ENCODE measurements around the gene KIAA1671. TPM values are rescaled to one million over a fixed set of nuclear protein-coding genes. Genes with fewer than 3 reads are reported as not detected.

The KIAA1671 gene
- total and polyA plus RNA-seq, 2 donors (not counting 1 experiment from before 2014, with no cell fraction given): 0.01 to 0.02 TPM

GRCh38 chr22:25149014-25149413, 196.5 kb downstream of the KIAA1671 start:
- POLR2A ChIA-PET: no interaction called here
- peaks cover 4% of the 10 kb centered on the region for H3K27me3 Mint-ChIP-seq
- Histone ChIP-seq H3K9ac (ENCODE audit: low read length) (no peak overlapping the region), H3K4me2 (replicated peaks; ENCODE audit: low read depth, low read length, poor library complexity, severe bottlenecking) (no peak overlapping the region), H3K27ac (ENCODE audit: low read length in 2 of 2) (no peak overlapping the region), H3K9me3 (ENCODE audit: control extremely low read depth in 1 of 3, control insufficient read depth in 2 of 3, insufficient read depth in 1 of 3, low read length in 2 of 3) (no peaks in the 10 kb centered on the region), H3K4me1 (ENCODE audit: control insufficient read depth in 2 of 2, insufficient read depth in 2 of 2, low read length in 2 of 2) (no peaks in the 10 kb centered on the region), H3K4me3 (ENCODE audit: control extremely low read depth in 1 of 5, extremely low read depth in 1 of 5, insufficient read depth in 1 of 5, low read depth in 2 of 5, low read length in 4 of 5) (no peak overlapping the region), H3K36me3 (replicated peaks in 1 of 2; ENCODE audit: control extremely low read depth in 1 of 2, control insufficient read depth in 1 of 2, extremely low read depth in 1 of 2, insufficient read depth in 2 of 2, low read length in 1 of 2) (no peaks in the 10 kb centered on the region), H2AFZ (ENCODE audit: insufficient read depth, low read depth, low read length, poor library complexity, severe bottlenecking) (no peak overlapping the region), H3K79me2 (ENCODE audit: control insufficient read depth, insufficient read depth, low read length) (no peaks in the 10 kb centered on the region), H4K20me1 (ENCODE audit: control insufficient read depth, insufficient read depth, low read length, poor library complexity, severe bottlenecking) (no peaks in the 10 kb centered on the region), H3K27me3 (replicated peaks in 1 of 4; ENCODE audit: control extremely low read depth in 1 of 4, control insufficient read depth in 3 of 4, insufficient read depth in 4 of 4, low read length in 3 of 4) (no peaks in the 10 kb centered on the region)
- intact Hi-C loops (cut with micrococcal nuclease): no loop called here
- no peak for DNase-seq
- H3K4me3 Mint-ChIP-seq: no peak overlapping the region
- no peaks in the 10 kb centered on the region for H3K4me1 Mint-ChIP-seq
- CTCF ChIA-PET: no interaction called here
- no peak overlapping the region for H3K27ac Mint-ChIP-seq
- ATAC-seq (ENCODE audit: low read depth): no peak
- no peaks in the 10 kb centered on the region for H3K9me3 Mint-ChIP-seq (ENCODE audit: insufficient read depth)
- WGBS (ENCODE audit: insufficient coverage): 86% methylated on average over 2 of the region's 6 CpGs
- no peak for TF ChIP-seq CTCF (IDR thresholded peaks at IDR 0.05)
- no peak for TF ChIP-seq EZH2 (IDR thresholded peaks at IDR 0.05; ENCODE audit: borderline replicate concordance, insufficient read depth, low read depth, low read length, poor library complexity, severe bottlenecking)

- Histone ChIP-seq H3K36me3 (replicated peaks in 1 of 2; ENCODE audit: control extremely low read depth in 1 of 2, control insufficient read depth in 1 of 2, extremely low read depth in 1 of 2, insufficient read depth in 2 of 2, low read length in 1 of 2) (no peaks in the 10 kb centered on the region), H3K4me1 (ENCODE audit: control insufficient read depth in 2 of 2, insufficient read depth in 2 of 2, low read length in 2 of 2) (no peaks in the 10 kb centered on the region), H3K79me2 (ENCODE audit: control insufficient read depth, insufficient read depth, low read length) (no peaks in the 10 kb centered on the region), H3K27me3 (replicated peaks in 1 of 4; ENCODE audit: control extremely low read depth in 1 of 4, control insufficient read depth in 3 of 4, insufficient read depth in 4 of 4, low read length in 3 of 4) (no peaks in the 10 kb centered on the region), H4K20me1 (ENCODE audit: control insufficient read depth, insufficient read depth, low read length, poor library complexity, severe bottlenecking) (no peaks in the 10 kb centered on the region), H3K4me3 (ENCODE audit: control extremely low read depth in 1 of 5, extremely low read depth in 1 of 5, insufficient read depth in 1 of 5, low read depth in 2 of 5, low read length in 4 of 5) (no peak overlapping the region), H2AFZ (ENCODE audit: insufficient read depth, low read depth, low read length, poor library complexity, severe bottlenecking) (no peak overlapping the region), H3K27ac (ENCODE audit: low read length in 2 of 2) (no peak overlapping the region), H3K9ac (ENCODE audit: low read length) (no peak overlapping the region), H3K4me2 (replicated peaks; ENCODE audit: low read depth, low read length, poor library complexity, severe bottlenecking) (no peak overlapping the region), H3K9me3 (ENCODE audit: control extremely low read depth in 1 of 3, control insufficient read depth in 2 of 3, insufficient read depth in 1 of 3, low read length in 2 of 3) (no peaks in the 10 kb centered on the region)
- Mint-ChIP-seq H3K9me3 (ENCODE audit: insufficient read depth) (no peaks in the 10 kb centered on the region), H3K27me3 (peaks cover 4% of the 10 kb centered on the region), H3K4me3 (no peak overlapping the region), H3K27ac (no peak overlapping the region), H3K4me1 (no peaks in the 10 kb centered on the region)
- no peak for DNase-seq
- ChIA-PET CTCF (no interaction called here), POLR2A (no interaction called here)
- TF ChIP-seq EZH2 (IDR thresholded peaks at IDR 0.05; ENCODE audit: borderline replicate concordance, insufficient read depth, low read depth, low read length, poor library complexity, severe bottlenecking) (no peak), CTCF (IDR thresholded peaks at IDR 0.05) (no peak)
- intact Hi-C loops (cut with micrococcal nuclease): no loop called here
- no peak for ATAC-seq (ENCODE audit: low read depth)
- 85% methylated on average over 6 of the region's 8 CpGs for WGBS (ENCODE audit: insufficient coverage)
Observed at GRCh38 chr22:25153961-25154666, 201.6 kb downstream of the KIAA1671 start.
